Thoracic aorta (tissue), 2 donors: ENCODE data around the gene MSMP. TPM values are rescaled to one million over a fixed set of nuclear protein-coding genes. Genes with fewer than 3 reads are reported as not detected.

Source experiments
- ATAC-seq: fragments of 150-250 bp; one replicate; pipeline ENCODE4 v1.8.0; 2017; ENCODE audit warnings: low read depth; ENCODE audit not compliant: insufficient number of reproducible peaks, low FRiP score
- DNase-seq: peaks from one replicate; pipeline ENCODE4 v3.0.0-alpha.2; 2020; ENCODE audit warnings: low spot score
- H3K27ac ChIP-seq, 2 donors: fragments of 200-600 bp; sonication (generic); 1 replicate in 1 of 2; 2 replicates in 1 of 2; pipeline ENCODE4 v1.5.1; 2016; ENCODE audit warnings: mild to moderate bottlenecking in 2 of 2, moderate library complexity in 2 of 2
- H3K27me3 ChIP-seq: fragments of 200-600 bp; sonication (generic); replicated peaks from 2 replicates; pipeline ENCODE4 v1.6.0; 2016; ENCODE audit warnings: mild to moderate bottlenecking; ENCODE audit not compliant: insufficient read depth
- H3K36me3 ChIP-seq: fragments of 200-600 bp; sonication (generic); one replicate; pipeline ENCODE4 v1.5.1; 2016
- H3K4me1 ChIP-seq, 2 donors: fragments of 200-600 bp; sonication (generic); 1 replicate in 1 of 2; 2 replicates in 1 of 2; pipeline versions ENCODE4 v1.5.1 to v1.6.0; 2016; ENCODE audit warnings: low read depth in 2 of 2, mild to moderate bottlenecking in 1 of 2; ENCODE audit not compliant: control insufficient read depth in 1 of 2
- H3K4me3 ChIP-seq: fragments of 200-600 bp; sonication (generic); 2 replicates; pipeline ENCODE4 v1.5.1; 2016; ENCODE audit warnings: mild to moderate bottlenecking
- H3K9me3 ChIP-seq: fragments of 200-600 bp; sonication (generic); 2 replicates; pipeline ENCODE4 v1.5.1; 2016
- total RNA-seq, 2 donors: library from RNA; depleted of rRNA; stranded (reverse); fragments of >200 nt; gene quantifications; one replicate each; pipeline versions ENCODE4 v1.1.0 to v1.2.3, GENCODE V29; 2016
- TF ChIP-seq, protein P1 (sequence below): fragments of 200-600 bp; sonication (generic); IDR thresholded peaks from one replicate; pipeline ENCODE4 v1.5.1; 2019; ENCODE audit warnings: antibody characterized with exemption

MSMP gene
- total RNA-seq, 2 donors from 2014 or later, result not detected

DNA sequence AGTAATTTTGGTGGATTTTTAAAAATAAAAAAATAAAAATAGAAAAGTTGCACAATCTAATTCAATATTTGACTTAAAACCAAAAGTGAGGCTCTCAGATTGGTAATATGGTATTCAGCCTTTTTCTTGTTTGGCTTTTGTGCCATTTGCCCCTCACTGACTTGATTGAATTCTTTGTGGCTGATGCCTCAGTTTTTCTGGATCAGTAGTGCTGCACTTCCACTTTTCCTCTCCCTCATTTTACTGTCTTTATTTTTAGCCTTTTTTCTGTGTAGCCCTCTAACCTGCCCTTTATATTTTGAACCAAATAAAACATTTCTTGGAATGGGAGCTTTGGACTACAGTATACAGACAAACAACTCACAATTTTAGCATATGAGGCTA is 3.8 kb upstream of the MSMP start:
- H3K9me3 ChIP-seq, result no peaks in the 10 kb centered on the region
- TF ChIP-seq, protein P1, sequence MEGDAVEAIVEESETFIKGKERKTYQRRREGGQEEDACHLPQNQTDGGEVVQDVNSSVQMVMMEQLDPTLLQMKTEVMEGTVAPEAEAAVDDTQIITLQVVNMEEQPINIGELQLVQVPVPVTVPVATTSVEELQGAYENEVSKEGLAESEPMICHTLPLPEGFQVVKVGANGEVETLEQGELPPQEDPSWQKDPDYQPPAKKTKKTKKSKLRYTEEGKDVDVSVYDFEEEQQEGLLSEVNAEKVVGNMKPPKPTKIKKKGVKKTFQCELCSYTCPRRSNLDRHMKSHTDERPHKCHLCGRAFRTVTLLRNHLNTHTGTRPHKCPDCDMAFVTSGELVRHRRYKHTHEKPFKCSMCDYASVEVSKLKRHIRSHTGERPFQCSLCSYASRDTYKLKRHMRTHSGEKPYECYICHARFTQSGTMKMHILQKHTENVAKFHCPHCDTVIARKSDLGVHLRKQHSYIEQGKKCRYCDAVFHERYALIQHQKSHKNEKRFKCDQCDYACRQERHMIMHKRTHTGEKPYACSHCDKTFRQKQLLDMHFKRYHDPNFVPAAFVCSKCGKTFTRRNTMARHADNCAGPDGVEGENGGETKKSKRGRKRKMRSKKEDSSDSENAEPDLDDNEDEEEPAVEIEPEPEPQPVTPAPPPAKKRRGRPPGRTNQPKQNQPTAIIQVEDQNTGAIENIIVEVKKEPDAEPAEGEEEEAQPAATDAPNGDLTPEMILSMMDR, result no peak
- DNase-seq, result no peak
- peaks cover 20 to 51% of the 10 kb centered on the region in 2 donors for H3K4me1 ChIP-seq
- peaks cover 9% of the 10 kb centered on the region for H3K36me3 ChIP-seq
- H3K27me3 ChIP-seq, result no peaks in the 10 kb centered on the region
- peak overlapping the region; percentile 80 for H3K4me3 ChIP-seq
- ATAC-seq, result no peak
- peak overlapping the region; percentile 89 to 96 for H3K27ac ChIP-seq

- DNase-seq (no peak), ATAC-seq (no peak)
- no peaks in the 10 kb centered on the region for H3K9me3 ChIP-seq
- H3K27ac ChIP-seq, result peak overlapping the region; percentile 89 to 96
- peak overlapping the region; percentile 80 for H3K4me3 ChIP-seq
- peaks cover 14% of the 10 kb centered on the region for H3K36me3 ChIP-seq
- no peaks in the 10 kb centered on the region for H3K27me3 ChIP-seq
- peaks cover 20 to 51% of the 10 kb centered on the region in 2 donors for H3K4me1 ChIP-seq
- TF ChIP-seq, protein P1, result no peak
These were observed 3.3 kb upstream of the MSMP start for GRCh38 chr9:35757226-35757891.

DNA sequence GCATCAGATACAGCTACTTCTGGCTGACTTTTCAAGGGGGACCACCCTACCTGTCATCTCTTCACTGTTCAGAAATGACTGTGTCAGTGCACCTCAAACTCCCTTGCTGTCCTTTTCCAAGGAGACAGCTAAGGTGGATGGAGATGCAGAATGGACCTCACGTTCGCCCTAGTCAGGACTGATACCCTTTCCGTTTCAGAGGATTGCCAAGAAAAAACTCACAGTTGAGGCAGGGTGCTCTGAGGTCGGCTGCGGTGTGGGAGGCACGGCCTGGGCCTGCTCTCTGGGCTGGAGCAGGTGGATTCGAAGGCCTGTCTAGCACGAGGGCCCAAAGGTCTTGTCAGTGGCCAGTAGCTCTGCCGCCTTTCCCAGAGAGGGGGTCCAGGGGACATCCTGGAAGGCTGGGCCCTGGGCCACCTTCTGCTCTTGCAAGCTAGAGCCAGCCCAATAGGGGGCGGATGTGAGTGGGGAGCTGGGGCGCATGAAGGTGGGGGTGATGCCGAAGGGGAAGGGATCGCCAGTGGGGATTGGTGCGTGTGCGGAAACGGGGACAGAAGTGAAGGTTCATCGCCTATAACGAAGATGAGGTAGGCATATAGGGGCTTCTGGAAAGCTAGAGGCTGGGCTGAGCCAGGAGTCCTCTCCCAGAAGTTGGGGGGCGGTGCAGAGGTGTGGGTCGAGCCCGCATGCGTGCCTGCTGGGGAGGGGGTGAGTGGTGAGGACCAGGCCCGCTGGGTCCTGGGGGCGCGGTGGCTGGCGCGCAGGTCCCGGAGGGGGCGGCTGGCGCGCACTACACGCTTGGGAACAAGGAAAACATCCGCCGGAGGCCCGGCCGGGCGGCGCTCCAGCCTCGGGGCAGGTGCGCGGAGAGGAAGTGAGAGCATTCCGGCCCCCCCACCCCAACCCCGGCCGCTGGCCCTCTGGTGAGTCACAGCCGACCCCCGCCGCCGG is 2.5 kb upstream of the MSMP start:
- DNase-seq, result no peak
- H3K27ac ChIP-seq, result peak overlapping the region; percentile 89 to 96
- peak overlapping the region; percentile 80 for H3K4me3 ChIP-seq
- ATAC-seq, result no peak
- no peaks in the 10 kb centered on the region for H3K27me3 ChIP-seq
- H3K9me3 ChIP-seq, result no peaks in the 10 kb centered on the region
- H3K36me3 ChIP-seq, result peaks cover 22% of the 10 kb centered on the region
- H3K4me1 ChIP-seq, result peaks cover 20 to 50% of the 10 kb centered on the region in 2 donors
- TF ChIP-seq, protein P1, result peak; percentile 40

GRCh38 chr9:35755071-35755470 is 995 bp upstream of the MSMP start:
- Histone ChIP-seq H3K4me1 (peaks cover 19 to 45% of the 10 kb centered on the region in 2 donors), H3K27ac (no peak overlapping the region), H3K4me3 (no peak overlapping the region), H3K9me3 (no peaks in the 10 kb centered on the region), H3K36me3 (peaks cover 33% of the 10 kb centered on the region), H3K27me3 (no peaks in the 10 kb centered on the region)
- TF ChIP-seq, protein P1, result no peak
- no peak for DNase-seq
- no peak for ATAC-seq

DNA sequence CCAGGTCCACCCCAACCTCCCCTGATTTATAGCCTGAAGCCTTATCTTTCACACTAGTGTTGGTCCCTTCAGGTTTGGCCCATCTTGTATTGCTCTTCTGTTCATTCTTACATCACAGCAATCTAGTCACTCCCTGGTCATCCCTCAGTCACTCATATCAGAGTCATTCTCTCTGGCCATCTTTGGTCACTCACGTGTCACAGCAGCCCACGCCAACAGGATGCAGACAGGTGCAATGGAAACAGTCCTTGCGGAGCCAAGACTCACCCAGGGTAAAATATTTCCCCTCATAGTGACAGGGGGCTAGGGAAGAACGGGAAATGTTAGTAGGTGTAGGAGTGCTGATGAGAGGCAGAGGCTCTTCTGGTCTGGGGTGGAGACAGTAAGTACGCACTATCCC is 610 bp downstream of the MSMP start:
- DNase-seq (no peak), ATAC-seq (no peak)
- TF ChIP-seq, protein P1, result no peak
- Histone ChIP-seq H3K9me3 (no peaks in the 10 kb centered on the region), H3K36me3 (peaks cover 33% of the 10 kb centered on the region), H3K4me1 (peaks cover 15 to 35% of the 10 kb centered on the region in 2 donors), H3K4me3 (no peak overlapping the region), H3K27ac (no peak overlapping the region), H3K27me3 (no peaks in the 10 kb centered on the region)
